Left lung (tissue), 10 donors: ENCODE data around the gene AJM1. TPM values are rescaled to one million over a fixed set of nuclear protein-coding genes. Genes with fewer than 3 reads are reported as not detected.

Source experiments
- ATAC-seq: fragments of 200-7000 bp; cut with Tn5 transposase; one replicate; pipeline ENCODE4 v1.9.1; 2020; ENCODE audit warnings: moderate library complexity
- DNase-seq, 4 donors: peaks; one replicate each; pipeline ENCODE4 v3.0.0-alpha.2; 2013 to 2020
- H3K27ac ChIP-seq, 2 donors: fragments of 200-600 bp; sonication (generic) in 1 of 2; one replicate each; pipeline versions ENCODE4 v1.5.0 to v1.8.0; 2020 to 2021
- H3K27me3 ChIP-seq, 2 donors: fragments of 200-600 bp; sonication (generic) in 1 of 2; one replicate each; pipeline versions ENCODE4 v1.5.0 to v1.8.0; 2020 to 2021
- H3K36me3 ChIP-seq, 2 donors: fragments of 200-600 bp; sonication (generic) in 1 of 2; one replicate each; pipeline versions ENCODE4 v1.5.0 to v1.8.0; 2020 to 2021
- H3K4me1 ChIP-seq, 2 donors: fragments of 200-600 bp; one replicate each; pipeline ENCODE4 v1.8.0; 2021
- H3K4me3 ChIP-seq, 2 donors: fragments of 200-600 bp; sonication (generic) in 1 of 2; one replicate each; pipeline versions ENCODE4 v1.5.0 to v1.8.0; 2020 to 2021; ENCODE audit warnings: mild to moderate bottlenecking in 1 of 2
- H3K9me3 ChIP-seq, 2 donors: fragments of 200-600 bp; sonication (generic) in 1 of 2; one replicate each; pipeline versions ENCODE4 v1.5.0 to v1.8.0; 2020 to 2021
- CTCF ChIP-seq, 2 donors: fragments of 200-600 bp; sonication (generic) in 1 of 2; IDR thresholded peaks; one replicate each; pipeline versions ENCODE4 v1.5.0 to v1.8.0; 2021; ENCODE audit warnings: antibody characterized with exemption in 2 of 2
- intact Hi-C, 2 donors: fragments of 100-400 bp; cut with DNase I; formaldehyde crosslinking; loops; one replicate each; pipeline versions ENCODE4 v1.11.2 to v1.14.2; 2022
- polyA plus RNA-seq, 6 donors: library from polyadenylated mRNA; unstranded; fragments of 120-200 nt; gene quantifications; one replicate each; pipeline ENCODE4 v1.2.1, GENCODE V29; 2013; ENCODE audit not compliant: insufficient read length in 6 of 6
- total RNA-seq, 2 donors: library from RNA; stranded (reverse); fragmentation: NEBNext Ultra II Directional; extraction: Animal tissue kit (Norgen Biotek cat#: 25700); gene quantifications; one replicate each; pipeline ENCODE4 v1.2.1, GENCODE V29; 2021
- donor health status: DM: no; HTN: yes; CAD: no.
- donor health status: DM: no; HTN: no; CAD: no.

The AJM1 gene
- total and polyA plus RNA-seq, 8 donors: 0.59 to 2.6 (median 1.2) TPM

- ATAC-seq: no peak
- Histone ChIP-seq H3K27me3 (no peaks in the 10 kb centered on the region), H3K27ac (no peak overlapping the region), H3K9me3 (no peaks in the 10 kb centered on the region), H3K36me3 (peaks cover 0 to 34% of the 10 kb centered on the region in 2 donors), H3K4me1 (peaks cover 0 to 11% of the 10 kb centered on the region in 2 donors), H3K4me3 (no peak overlapping the region)
- intact Hi-C loops: loop anchor here in 1 of 2 donors (10.0 kb wide), 1 partner anchor 77 kb away; no protein-coding TSS in a partner anchor
- no peak for TF ChIP-seq CTCF (IDR thresholded peaks at IDR 0.05)
- DNase-seq: peak in 2 of 4 donors; percentile 30 to 74
These were observed 15.5 kb downstream of the AJM1 start for GRCh38 chr9:136857581-136858412.

GRCh38 chr9:136858452-136858843 lies 16.2 kb downstream of the AJM1 start:
- ATAC-seq (no peak), DNase-seq (peak in 1 of 4 donors; percentile 67)
- TF ChIP-seq CTCF (IDR thresholded peaks at IDR 0.05): no peak
- peaks cover 0 to 11% of the 10 kb centered on the region in 2 donors for H3K4me1 ChIP-seq
- H3K27me3 ChIP-seq: no peaks in the 10 kb centered on the region
- intact Hi-C loops: loop anchor here in 1 of 2 donors (10.0 kb wide), 1 partner anchor 76 kb away; no protein-coding TSS in a partner anchor
- H3K4me3 ChIP-seq: no peak overlapping the region
- H3K27ac ChIP-seq: no peak overlapping the region
- peaks cover 0 to 40% of the 10 kb centered on the region in 2 donors for H3K36me3 ChIP-seq
- no peaks in the 10 kb centered on the region for H3K9me3 ChIP-seq

GRCh38 chr9:136858844-136859757 lies 16.8 kb downstream of the AJM1 start:
- no peaks in the 10 kb centered on the region for H3K9me3 ChIP-seq
- ATAC-seq (peak; percentile 65), DNase-seq (peak in 2 of 4 donors; percentile 53 to 84)
- peaks cover 0 to 45% of the 10 kb centered on the region in 2 donors for H3K36me3 ChIP-seq
- no peak for TF ChIP-seq CTCF (IDR thresholded peaks at IDR 0.05)
- H3K4me3 ChIP-seq: no peak overlapping the region
- peaks cover 0 to 11% of the 10 kb centered on the region in 2 donors for H3K4me1 ChIP-seq
- H3K27ac ChIP-seq: no peak overlapping the region
- no peaks in the 10 kb centered on the region for H3K27me3 ChIP-seq
- intact Hi-C loops: loop anchor here in 1 of 2 donors (10.0 kb wide), 1 partner anchor 76 kb away; no protein-coding TSS in a partner anchor

- H3K36me3 ChIP-seq: peaks cover 0 to 45% of the 10 kb centered on the region in 2 donors
- no peak overlapping the region for H3K4me3 ChIP-seq
- no peaks in the 10 kb centered on the region for H3K9me3 ChIP-seq
- no peak for TF ChIP-seq CTCF (IDR thresholded peaks at IDR 0.05)
- DNase-seq: peak in 1 of 4 donors; percentile 22
- intact Hi-C loops: no loop called here
- no peak overlapping the region for H3K27ac ChIP-seq
- H3K4me1 ChIP-seq: peaks cover 9 to 24% of the 10 kb centered on the region in 2 donors
- H3K27me3 ChIP-seq: no peaks in the 10 kb centered on the region
- no peak for ATAC-seq
These were observed 18.3 kb downstream of the AJM1 start for GRCh38 chr9:136860529-136860928.
